Measurements from ENCODE around the gene ANKRD12.

The ANKRD12 gene

DNA sequence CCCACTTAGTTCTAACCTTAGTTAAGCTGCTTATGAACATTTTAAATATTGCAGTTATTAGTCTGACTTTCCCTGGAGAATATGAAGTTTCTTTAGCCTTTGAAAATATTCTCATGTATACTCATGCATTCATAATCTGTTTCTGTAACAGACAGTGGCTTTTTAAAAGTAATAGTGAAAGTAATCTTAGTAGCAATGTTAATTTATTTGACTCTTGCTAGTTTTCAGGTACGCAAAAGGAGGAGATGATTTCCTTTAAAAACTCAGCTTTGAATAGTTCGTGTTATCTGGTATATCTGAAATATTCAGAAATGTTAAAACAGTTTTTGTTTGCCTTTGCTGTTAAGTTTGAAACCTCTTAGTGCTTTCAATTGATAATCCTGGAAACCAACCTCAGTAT, 3.8 kb downstream of the ANKRD12 start:
- Histone ChIP-seq H3K4me2 (peak overlapping the region; percentile 74 to 98 (median 92); a peak in 19 of 22 replicates), H3K4me3 (peak overlapping the region in 3 of 10 experiments; percentile 71 to 81 (median 71); a peak in 5 of 20 replicates), H3K9ac (peak overlapping the region in 7 of 11 experiments; percentile 29 to 95 (median 40); a peak in 11 of 22 replicates), H3K27ac (peak overlapping the region in 2 of 11 experiments; percentile 12 to 28; a peak in 1 of 22 replicates), H3K4me1 (peaks cover 41 to 76% (median 50%) of the 10 kb centered on the region in 10 experiments), H3K27me3 (no peaks in the 10 kb centered on the region), H4K20me1 (peaks cover 10 to 80% (median 42%) of the 10 kb centered on the region in 11 experiments; a peak in 18 of 22 replicates), H3K36me3 (peaks cover 0 to 5% (median 0%) of the 10 kb centered on the region in 11 experiments; a peak in 4 of 22 replicates), H3K9me3 (replicated peaks in 1 of 11) (no peaks in the 10 kb centered on the region)
- no peak for TF ChIP-seq Cebpa-rat (IDR thresholded peaks at IDR 0.05)

DNA sequence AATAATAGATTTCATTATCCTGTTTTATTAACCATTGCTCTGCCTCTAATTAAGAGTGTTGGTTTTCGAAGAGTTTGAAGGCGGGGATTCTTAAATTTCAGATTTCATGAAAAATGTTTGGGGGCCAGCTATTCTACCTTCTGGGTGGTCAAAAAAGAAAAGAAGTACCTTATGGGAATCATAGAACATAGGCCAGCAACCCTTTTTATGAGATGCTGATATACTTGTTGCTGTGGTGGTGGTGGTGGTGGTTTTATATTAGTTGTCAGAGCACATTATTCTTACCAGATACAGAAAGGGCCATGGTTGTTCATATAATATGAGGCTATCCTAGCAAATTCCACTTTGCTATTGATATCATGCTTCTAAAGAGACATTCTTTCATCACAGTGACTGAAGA, 4.4 kb downstream of the ANKRD12 start:
- Histone ChIP-seq H3K4me1 (peaks cover 36 to 77% (median 46%) of the 10 kb centered on the region in 10 experiments), H4K20me1 (peaks cover 10 to 86% (median 40%) of the 10 kb centered on the region in 11 experiments; a peak in 18 of 22 replicates), H3K9me3 (replicated peaks in 1 of 11) (no peaks in the 10 kb centered on the region), H3K4me3 (no peak overlapping the region), H3K9ac (peak overlapping the region in 3 of 11 experiments; percentile 29 to 91 (median 31); a peak in 1 of 22 replicates), H3K27ac (no peak overlapping the region), H3K36me3 (0 out of 22 replicates have a peak, but pooled peaks cover 0 to 5% (median 0%) of the 10 kb centered on the region in 11 experiments), H3K4me2 (peak overlapping the region in 6 of 11 experiments; percentile 74 to 98 (median 95); a peak in 11 of 22 replicates), H3K27me3 (no peaks in the 10 kb centered on the region)
- no peak for TF ChIP-seq Cebpa-rat (IDR thresholded peaks at IDR 0.05)

DNA sequence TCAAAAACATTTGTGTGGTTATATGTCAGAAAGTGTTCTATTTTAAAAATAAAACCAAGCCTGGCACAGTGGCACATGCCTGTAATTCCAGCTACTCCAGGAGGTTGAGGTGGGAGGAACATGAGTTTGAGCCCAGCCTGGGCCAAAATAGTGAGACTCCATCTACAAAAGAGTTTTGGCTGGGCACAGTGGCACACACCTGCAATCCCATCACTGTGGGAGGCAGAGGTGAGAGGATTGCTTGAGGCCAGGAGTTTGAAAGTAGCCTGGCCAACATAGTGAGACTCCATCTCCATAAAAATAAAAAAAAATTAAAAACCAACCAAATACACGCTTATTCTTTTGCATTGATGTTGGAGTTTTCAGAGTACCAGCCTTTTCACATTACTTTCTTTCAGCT, 9.6 kb downstream of the ANKRD12 start:
- Histone ChIP-seq H3K4me2 (peak overlapping the region in 8 of 11 experiments; percentile 17 to 85 (median 71); a peak in 13 of 22 replicates), H4K20me1 (peaks cover 0 to 100% (median 16%) of the 10 kb centered on the region in 11 experiments; a peak in 10 of 22 replicates)
- TF ChIP-seq Cebpa-rat (IDR thresholded peaks at IDR 0.05): no peak

DNA sequence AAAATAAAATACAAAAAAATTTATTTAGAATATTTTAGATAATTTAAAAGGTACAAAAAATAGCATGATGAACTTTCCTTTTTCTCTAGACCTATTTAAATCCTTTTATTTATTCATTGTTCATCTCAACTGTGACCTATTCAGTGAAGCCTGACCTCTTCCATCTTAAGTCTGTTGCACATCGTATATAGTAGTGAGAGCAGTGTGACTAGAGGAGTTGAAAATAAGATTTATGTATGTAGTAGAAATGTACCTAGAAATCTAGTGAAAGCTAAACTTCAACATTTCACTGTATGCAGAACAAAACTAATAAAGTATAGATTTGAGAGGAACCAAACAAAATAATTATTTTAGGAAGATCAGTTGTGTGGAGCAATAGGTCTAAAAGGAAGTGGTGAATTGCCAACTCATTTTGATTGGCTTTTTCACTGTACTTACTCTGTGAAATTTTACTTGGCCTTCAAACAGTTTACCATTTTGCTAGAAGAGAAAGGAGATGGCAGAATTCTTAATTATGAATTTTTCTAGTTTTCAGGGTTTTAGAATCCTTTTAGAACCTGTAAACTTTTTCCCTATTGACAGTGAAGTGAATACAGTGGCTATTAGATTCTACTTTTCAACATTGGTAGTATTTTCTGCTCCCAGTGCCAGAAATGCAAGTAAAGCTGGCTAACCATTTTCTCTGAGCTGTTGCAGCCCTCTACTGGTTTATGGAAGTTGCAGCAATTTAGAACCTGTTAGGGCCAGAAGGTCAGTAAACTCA, 11.0 kb downstream of the ANKRD12 start:
- Histone ChIP-seq H3K4me2 (peak overlapping the region; percentile 30 to 85 (median 69)), H4K20me1 (peaks cover 0 to 100% (median 24%) of the 10 kb centered on the region in 11 experiments; a peak in 11 of 22 replicates), H3K9ac (peak overlapping the region; percentile 33 to 74 (median 57); a peak in 18 of 22 replicates)

More for the DNA sequence above, 9.6 kb downstream of the ANKRD12 start:
- H3K4me3 ChIP-seq: no peak overlapping the region
- peak overlapping the region in 10 of 11 experiments; percentile 46 to 87 (median 78); a peak in 17 of 22 replicates for H3K27ac ChIP-seq
- peak overlapping the region in 6 of 11 experiments; percentile 1 to 74 (median 39); a peak in 5 of 22 replicates for H3K9ac ChIP-seq
- H3K36me3 ChIP-seq: peaks cover 0 to 5% (median 0%) of the 10 kb centered on the region in 11 experiments; a peak in 1 of 22 replicates
- H3K27me3 ChIP-seq: no peaks in the 10 kb centered on the region
- H3K9me3 ChIP-seq (replicated peaks in 1 of 11): no peaks in the 10 kb centered on the region
- peaks cover 29 to 97% (median 47%) of the 10 kb centered on the region in 10 experiments for H3K4me1 ChIP-seq

DNA sequence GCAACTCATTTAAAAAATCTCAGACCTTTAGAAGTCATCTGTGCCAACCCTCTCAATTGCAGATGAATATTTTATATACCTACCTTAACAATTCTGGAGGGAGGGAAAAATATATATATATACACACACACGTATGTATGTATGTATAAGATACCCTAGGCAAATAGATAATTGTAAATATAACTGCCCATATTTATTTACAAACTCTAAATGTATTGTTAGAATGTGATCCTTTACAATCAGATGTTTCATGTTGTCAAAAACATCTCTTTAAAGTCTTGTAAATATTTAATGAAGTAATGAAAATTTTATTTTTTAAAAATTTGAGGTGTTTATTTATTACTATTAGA, 11.6 kb downstream of the ANKRD12 start:
- Histone ChIP-seq H3K36me3 (no peaks in the 10 kb centered on the region; a peak in 1 of 22 replicates), H3K27me3 (no peaks in the 10 kb centered on the region), H4K20me1 (peaks cover 0 to 100% (median 20%) of the 10 kb centered on the region in 11 experiments; a peak in 11 of 22 replicates), H3K4me2 (peak overlapping the region; percentile 30 to 85 (median 69); a peak in 21 of 22 replicates), H3K27ac (peak overlapping the region; percentile 40 to 87 (median 77); a peak in 21 of 22 replicates), H3K9me3 (replicated peaks in 1 of 11) (no peaks in the 10 kb centered on the region), H3K9ac (peak overlapping the region in 10 of 11 experiments; percentile 33 to 74 (median 66); a peak in 14 of 22 replicates), H3K4me3 (peak overlapping the region in 1 of 10 experiments; percentile 6; a peak in 1 of 20 replicates), H3K4me1 (peaks cover 29 to 95% (median 46%) of the 10 kb centered on the region in 10 experiments)
- TF ChIP-seq Cebpa-rat (IDR thresholded peaks at IDR 0.05): no peak

More for the DNA sequence above, 11.0 kb downstream of the ANKRD12 start:
- Histone ChIP-seq H3K4me1 (peaks cover 29 to 95% (median 47%) of the 10 kb centered on the region in 10 experiments), H3K27ac (peak overlapping the region; percentile 40 to 87 (median 77); a peak in 21 of 22 replicates), H3K27me3 (no peaks in the 10 kb centered on the region), H3K9me3 (replicated peaks in 1 of 11) (no peaks in the 10 kb centered on the region), H3K36me3 (peaks cover 0 to 3% (median 0%) of the 10 kb centered on the region in 11 experiments; a peak in 1 of 22 replicates), H3K4me3 (peak overlapping the region in 4 of 10 experiments; percentile 4 to 41 (median 6); a peak in 5 of 20 replicates)
- TF ChIP-seq Cebpa-rat (IDR thresholded peaks at IDR 0.05): peak in 1 of 11 experiments; percentile 32; a peak in 1 of 22 replicates

DNA sequence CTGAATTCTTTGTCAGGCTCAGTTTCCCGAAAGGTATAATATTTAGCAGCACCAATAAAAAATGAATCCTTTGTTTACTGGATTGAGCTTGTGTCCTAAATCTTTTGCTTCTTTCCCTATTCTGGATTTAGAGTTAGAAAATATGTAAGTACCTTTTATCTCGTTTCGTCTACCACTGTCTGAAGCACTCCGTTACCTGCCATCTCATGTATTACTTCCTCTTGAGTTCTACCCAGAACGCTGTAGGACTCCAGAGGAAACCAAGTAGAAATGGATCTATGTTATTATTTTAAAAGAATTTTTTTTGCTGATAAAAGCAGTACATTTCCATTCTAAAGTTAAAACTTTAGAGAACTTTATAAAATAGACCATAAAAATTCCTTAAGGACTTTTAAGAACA, 13.5 kb downstream of the ANKRD12 start:
- Histone ChIP-seq H3K36me3 (peaks cover 0 to 13% (median 9%) of the 10 kb centered on the region in 11 experiments; a peak in 14 of 22 replicates), H3K27ac (no peak overlapping the region), H4K20me1 (peaks cover 0 to 100% (median 18%) of the 10 kb centered on the region in 11 experiments; a peak in 11 of 22 replicates), H3K9me3 (replicated peaks in 1 of 11) (peaks cover 0 to 14% (median 12%) of the 10 kb centered on the region in 11 experiments; a peak in 17 of 22 replicates), H3K4me1 (peaks cover 20 to 85% (median 34%) of the 10 kb centered on the region in 10 experiments), H3K27me3 (no peaks in the 10 kb centered on the region), H3K9ac (no peak overlapping the region), H3K4me3 (no peak overlapping the region), H3K4me2 (peak overlapping the region in 2 of 11 experiments; percentile 24 to 26; a peak in 2 of 22 replicates)
- TF ChIP-seq Cebpa-rat (IDR thresholded peaks at IDR 0.05): no peak

DNA sequence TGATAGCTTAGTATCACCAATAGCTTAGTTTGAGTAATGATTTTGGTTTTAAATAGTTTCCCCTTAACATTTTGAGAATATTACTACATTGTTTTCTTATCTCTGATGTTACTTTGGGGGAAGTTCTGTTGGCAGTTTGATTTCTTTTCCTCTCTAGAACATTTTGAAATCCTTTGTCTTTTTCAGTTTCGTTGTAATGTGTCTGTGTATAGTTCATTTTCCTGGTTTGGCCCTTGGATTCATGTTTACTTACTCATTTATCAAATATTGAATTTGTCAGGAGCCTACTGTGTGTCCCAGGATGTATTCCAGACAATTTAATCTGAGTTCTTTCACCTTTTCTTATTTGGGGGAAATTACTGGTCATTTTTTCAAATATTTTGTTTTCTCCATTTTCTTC, 16.7 kb downstream of the ANKRD12 start:
- peaks cover 0 to 53% (median 9%) of the 10 kb centered on the region in 10 experiments; a peak in 13 of 20 replicates for H3K4me1 ChIP-seq

DNA sequence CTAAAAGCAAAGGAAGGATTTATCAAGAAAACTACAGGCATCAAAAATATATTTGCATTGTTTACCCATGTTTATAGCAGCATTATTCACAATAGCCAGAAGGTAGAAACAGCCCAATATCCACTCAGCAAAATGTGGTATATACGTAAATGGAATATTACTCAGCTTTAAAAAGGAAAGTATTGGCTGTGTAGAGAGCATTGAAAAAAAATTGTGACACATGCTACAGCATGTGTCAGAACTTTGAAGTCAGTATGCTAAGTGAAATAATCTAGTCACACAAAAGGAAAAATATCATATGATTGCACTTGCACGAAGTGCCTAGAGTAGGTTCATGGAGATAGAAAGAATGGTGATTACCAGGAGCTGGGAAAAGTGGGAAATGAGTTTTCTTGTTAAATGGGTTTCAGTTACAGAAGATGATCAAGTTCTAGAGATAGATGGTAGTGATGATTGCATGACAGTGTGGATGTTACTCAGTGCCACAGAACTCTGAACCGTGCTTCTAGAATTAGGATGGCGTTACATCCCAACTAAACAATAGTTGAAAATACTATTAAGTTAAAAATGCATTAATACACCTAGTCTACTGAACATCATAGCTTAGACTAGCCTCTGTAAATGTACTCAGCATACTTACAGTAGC, 20.1 kb downstream of the ANKRD12 start:
- H3K9me3 ChIP-seq (replicated peaks in 1 of 11): peaks cover under 1 to 44% (median 23%) of the 10 kb centered on the region in 11 experiments; a peak in 20 of 22 replicates
- TF ChIP-seq Cebpa-rat (IDR thresholded peaks at IDR 0.05): no peak
- H3K4me3 ChIP-seq: no peak overlapping the region
- no peak overlapping the region for H3K4me2 ChIP-seq
- H4K20me1 ChIP-seq: peaks cover 0 to 99% (median 21%) of the 10 kb centered on the region in 11 experiments; a peak in 11 of 22 replicates
- peaks cover 0 to 26% (median 0%) of the 10 kb centered on the region in 10 experiments; a peak in 6 of 20 replicates for H3K4me1 ChIP-seq
- no peaks in the 10 kb centered on the region for H3K27me3 ChIP-seq
- H3K9ac ChIP-seq: no peak overlapping the region
- H3K27ac ChIP-seq: no peak overlapping the region
- H3K36me3 ChIP-seq: peaks cover 9 to 57% (median 21%) of the 10 kb centered on the region in 11 experiments; a peak in 18 of 22 replicates

More for the DNA sequence above, 16.7 kb downstream of the ANKRD12 start:
- H3K36me3 ChIP-seq: peaks cover 0 to 27% (median 12%) of the 10 kb centered on the region in 11 experiments; a peak in 15 of 22 replicates
- 0 out of 22 replicates have a peak overlapping the region, but pooled peaks of 1 of the 11 experiments have one; percentile 36 for H3K27ac ChIP-seq
- H3K4me2 ChIP-seq: peak overlapping the region in 1 of 11 experiments; percentile 17; a peak in 2 of 22 replicates
- peaks cover 0 to 100% (median 14%) of the 10 kb centered on the region in 11 experiments; a peak in 12 of 22 replicates for H4K20me1 ChIP-seq
- no peak overlapping the region for H3K9ac ChIP-seq
- H3K9me3 ChIP-seq (replicated peaks in 1 of 11): peaks cover 0 to 23% (median 20%) of the 10 kb centered on the region in 11 experiments; a peak in 17 of 22 replicates
- no peak overlapping the region for H3K4me3 ChIP-seq
- H3K27me3 ChIP-seq: no peaks in the 10 kb centered on the region
- TF ChIP-seq Cebpa-rat (IDR thresholded peaks at IDR 0.05): no peak
